DND-41 (cell line): Measurements from ENCODE around the gene SMAD9.

Source experiments
- ATAC-seq: fragments of 200-7000 bp; cut with Tn5 transposase; 3 replicates; pipeline ENCODE4 v1.9.1; 2021; ENCODE audit warnings: low read depth; ENCODE audit not compliant: insufficient read depth
- DNase-seq: peaks from one replicate; pipeline ENCODE4 v3.0.0-alpha.2; 2020
- H2AFZ ChIP-seq: 2 replicates; pipeline ENCODE4 v1.6.0; 2012; ENCODE audit warnings: low read depth, low read length
- H3K27ac ChIP-seq: 2 replicates; pipeline ENCODE4 v1.5.1; 2012; ENCODE audit warnings: low read length, inconsistent platforms
- H3K27me3 ChIP-seq: fragments of 200-600 bp; sonication (generic); 2 replicates; pipeline ENCODE4 v1.6.0; 2012; ENCODE audit warnings: low read length, mild to moderate bottlenecking, inconsistent platforms; ENCODE audit not compliant: insufficient read depth, poor library complexity
- H3K36me3 ChIP-seq: 2 replicates; pipeline ENCODE4 v1.5.1; 2012; ENCODE audit warnings: low read length, inconsistent platforms; ENCODE audit not compliant: insufficient read depth
- H3K4me1 ChIP-seq: 2 replicates; pipeline ENCODE4 v1.5.1; 2012; ENCODE audit warnings: mild to moderate bottlenecking, low read length; ENCODE audit not compliant: insufficient read depth
- H3K4me2 ChIP-seq: 2 replicates; pipeline ENCODE4 v1.6.0; 2012; ENCODE audit warnings: mild to moderate bottlenecking, moderate library complexity, low read length, inconsistent platforms; ENCODE audit not compliant: insufficient read depth
- H3K4me3 ChIP-seq, 2 experiments: fragments of 200-600 bp in 1 of 2; shearing (Covaris generic) in 1 of 2; 2 replicates each; pipeline ENCODE4 v1.5.1; 2012 to 2016; ENCODE audit warnings: inconsistent platforms in 2 of 2, low read length in 2 of 2, mild to moderate bottlenecking in 2 of 2, low read depth in 1 of 2, moderate library complexity in 1 of 2
- H3K79me2 ChIP-seq: 2 replicates; pipeline ENCODE4 v1.6.0; 2012; ENCODE audit warnings: low read length, inconsistent platforms; ENCODE audit not compliant: insufficient read depth
- H3K9ac ChIP-seq: 2 replicates; pipeline ENCODE4 v1.6.0; 2012; ENCODE audit warnings: low read depth, mild to moderate bottlenecking, inconsistent platforms, low read length, moderate library complexity
- H3K9me3 ChIP-seq: 2 replicates; pipeline ENCODE4 v1.5.1; 2012; ENCODE audit warnings: low read length, moderate library complexity, mild to moderate bottlenecking, inconsistent platforms; ENCODE audit not compliant: insufficient read depth, severe bottlenecking
- H4K20me1 ChIP-seq: 2 replicates; pipeline ENCODE4 v1.6.0; 2012; ENCODE audit warnings: low read length; ENCODE audit not compliant: insufficient read depth
- CTCF ChIP-seq: IDR thresholded peaks from 2 replicates; pipeline ENCODE4 v1.5.1; 2012; ENCODE audit warnings: borderline replicate concordance, low read length, moderate library complexity, mild to moderate bottlenecking; ENCODE audit not compliant: poor library complexity, severe bottlenecking; ENCODE audit errors: extremely low read depth
- EZH2 ChIP-seq: IDR thresholded peaks from 3 replicates; pipeline ENCODE4 v1.6.1; 2012; ENCODE audit warnings: borderline replicate concordance, low read depth, mild to moderate bottlenecking, moderate library complexity, low read length, inconsistent platforms; ENCODE audit not compliant: severe bottlenecking

The SMAD9 gene

GRCh38 chr13:36796052-36796451, 124.0 kb downstream of the SMAD9 start:
- Histone ChIP-seq H3K4me3 (no peak overlapping the region), H4K20me1 (no peaks in the 10 kb centered on the region), H3K4me2 (no peak overlapping the region), H3K9me3 (no peaks in the 10 kb centered on the region), H2AFZ (no peak overlapping the region), H3K9ac (no peak overlapping the region), H3K36me3 (no peaks in the 10 kb centered on the region), H3K79me2 (no peaks in the 10 kb centered on the region), H3K27ac (no peak overlapping the region), H3K4me1 (no peaks in the 10 kb centered on the region), H3K27me3 (no peaks in the 10 kb centered on the region)
- DNase-seq (no peak), ATAC-seq (no peak)
- TF ChIP-seq EZH2 (no peak), CTCF (no peak)

GRCh38 chr13:36795463-36795862, 124.6 kb downstream of the SMAD9 start:
- no peaks in the 10 kb centered on the region for H3K9me3 ChIP-seq
- no peaks in the 10 kb centered on the region for H3K36me3 ChIP-seq
- H3K27ac ChIP-seq = no peak overlapping the region
- no peaks in the 10 kb centered on the region for H3K27me3 ChIP-seq
- H4K20me1 ChIP-seq = no peaks in the 10 kb centered on the region
- H3K9ac ChIP-seq = no peak overlapping the region
- H3K79me2 ChIP-seq = no peaks in the 10 kb centered on the region
- H3K4me1 ChIP-seq = no peaks in the 10 kb centered on the region
- no peak overlapping the region for H3K4me3 ChIP-seq
- DNase-seq (no peak), ATAC-seq (no peak)
- H2AFZ ChIP-seq = no peak overlapping the region
- H3K4me2 ChIP-seq = no peak overlapping the region
- TF ChIP-seq EZH2 (no peak), CTCF (no peak)
